Activated CD8-positive, alpha-beta T cell treated with anti-CD3 and anti-CD28 coated beads for 36 hours (primary cell): Measurements from ENCODE around the gene NSDHL. TPM values are rescaled to one million over a fixed set of nuclear protein-coding genes. Genes with fewer than 3 reads are reported as not detected.

Experiments used
- ATAC-seq: fragments of 200-7000 bp; cut with Tn5 transposase; one replicate; pipeline ENCODE4 v1.10.0; 2021; ENCODE audit warnings: mild to moderate bottlenecking, moderate library complexity
- CTCF ChIA-PET: fragments of 350-600 bp; sonication (Branson Sonifier 250); formaldehyde crosslinking; loops from one replicate; lab custom pipeline; 2021; ENCODE audit warnings: antibody characterized with exemption; lab: Charles Lee
- POLR2A ChIA-PET: fragments of 350-600 bp; sonication (Branson Sonifier 250); formaldehyde crosslinking; loops from one replicate; lab custom pipeline; 2021; ENCODE audit warnings: antibody characterized with exemption; lab: Charles Lee
- DNase-seq: peaks from one replicate; pipeline ENCODE4 v3.0.0-alpha.2; 2020
- H3K27ac Mint-ChIP-seq: one replicate; pipeline ENCODE4 v1.8.0; 2021; ENCODE audit warnings: mild to moderate bottlenecking, mixed read lengths
- H3K27me3 Mint-ChIP-seq: one replicate; pipeline ENCODE4 v1.8.0; 2021; ENCODE audit warnings: mixed read lengths
- H3K36me3 Mint-ChIP-seq: one replicate; pipeline ENCODE4 v1.8.0; 2021; ENCODE audit warnings: low read depth, mixed read lengths
- H3K4me1 Mint-ChIP-seq: one replicate; pipeline ENCODE4 v1.8.0; 2021; ENCODE audit warnings: low read depth, mixed read lengths
- H3K4me3 Mint-ChIP-seq: one replicate; pipeline ENCODE4 v1.8.0; 2021; ENCODE audit warnings: mild to moderate bottlenecking, moderate library complexity, mixed read lengths
- H3K9me3 Mint-ChIP-seq: one replicate; pipeline ENCODE4 v1.8.0; 2021; ENCODE audit warnings: mixed read lengths
- CTCF ChIP-seq: fragments of 200-600 bp; IDR thresholded peaks from one replicate; pipeline ENCODE4 v1.8.0; 2022; ENCODE audit warnings: antibody characterized with exemption, mild to moderate bottlenecking
- intact Hi-C: fragments of 100-400 bp; cut with micrococcal nuclease; formaldehyde crosslinking; loops from one replicate; pipeline ENCODE4 v1.10.0; 2022
- total RNA-seq, 2 experiments: library from RNA; stranded (reverse); gene quantifications; one replicate each; pipeline ENCODE4 v1.2.3, GENCODE V29; 2021

Gene NSDHL
- total RNA-seq, 2 experiments from 2014 or later = 15.0 to 15.8 TPM

GRCh38 chrX:152896450-152896849 is 65.6 kb downstream of the NSDHL start:
- no peak for ATAC-seq

GRCh38 chrX:152897222-152898131 is 66.6 kb downstream of the NSDHL start, which contains the start of gene ZNF185:
TSS of gene ZNF185 (plus strand) at chrX:152898067. CDS start at chrX:152914490, 16,423 bp downstream.
- intact Hi-C loops = no loop called here
- Mint-ChIP-seq H3K4me3 (no peak within 1 kb of the TSS), H3K9me3 (no peaks in the 10 kb centered on the region), H3K27me3 (peaks cover 10% of the 10 kb centered on the region), H3K4me1 (no peaks in the 10 kb centered on the region), H3K27ac (no peak within 1 kb of the TSS), H3K36me3 (no peaks in the 10 kb centered on the region)
- POLR2A ChIA-PET = no interaction called here
- DNase-seq = peak; percentile 11
- CTCF ChIA-PET = no interaction called here
- no peak for TF ChIP-seq CTCF
- ATAC-seq = peak; percentile 30

More at GRCh38 chrX:152896450-152896849, 65.6 kb downstream of the NSDHL start:
- no peak for TF ChIP-seq CTCF
- Mint-ChIP-seq H3K27ac (no peak overlapping the region), H3K4me1 (no peaks in the 10 kb centered on the region), H3K27me3 (peaks cover 10% of the 10 kb centered on the region), H3K36me3 (no peaks in the 10 kb centered on the region), H3K9me3 (no peaks in the 10 kb centered on the region), H3K4me3 (no peak overlapping the region)
- intact Hi-C loops = no loop called here
- DNase-seq = no peak
- POLR2A ChIA-PET = no interaction called here
- CTCF ChIA-PET = no interaction called here

GRCh38 chrX:152898442-152898841 is 67.6 kb downstream of the NSDHL start:
- no peaks in the 10 kb centered on the region for H3K4me1 Mint-ChIP-seq
- DNase-seq (no peak), ATAC-seq (no peak)
- POLR2A ChIA-PET = no interaction called here
- no peak for TF ChIP-seq CTCF
- intact Hi-C loops = no loop called here
- H3K27ac Mint-ChIP-seq = no peak overlapping the region
- H3K36me3 Mint-ChIP-seq = no peaks in the 10 kb centered on the region
- CTCF ChIA-PET = no interaction called here
- peaks cover 11% of the 10 kb centered on the region for H3K27me3 Mint-ChIP-seq
- H3K9me3 Mint-ChIP-seq = no peaks in the 10 kb centered on the region
- no peak overlapping the region for H3K4me3 Mint-ChIP-seq

- ATAC-seq = no peak
- no peak for DNase-seq
- no peak for TF ChIP-seq CTCF
- POLR2A ChIA-PET = no interaction called here
- Mint-ChIP-seq H3K27ac (no peak overlapping the region), H3K4me3 (no peak overlapping the region), H3K4me1 (no peaks in the 10 kb centered on the region), H3K27me3 (peaks cover 11% of the 10 kb centered on the region), H3K36me3 (no peaks in the 10 kb centered on the region), H3K9me3 (no peaks in the 10 kb centered on the region)
- CTCF ChIA-PET = interaction anchor here (0.8 kb wide), 1 partner anchor 17 kb away, joined by 3 read pairs; no protein-coding TSS in a partner anchor
- intact Hi-C loops = no loop called here
Measured at GRCh38 chrX:152899111-152899873, 68.4 kb downstream of the NSDHL start.
